MM.1S (cell line): Measurements from ENCODE around the gene TSPAN9.

ENCODE experiments used
- DNase-seq: peaks from one replicate; pipeline ENCODE4 v3.0.0-alpha.2; 2015
- H2AFZ ChIP-seq: fragments of 300-600 bp; sonication (generic); 2 replicates; pipeline ENCODE4 v1.6.0; 2016; ENCODE audit warnings: antibody characterized with exemption, low read length
- H3F3A ChIP-seq: fragments of 300-600 bp; sonication (generic); 2 replicates; pipeline ENCODE4 v1.6.1; 2016; ENCODE audit warnings: mild to moderate bottlenecking, antibody characterized with exemption, low read length, moderate library complexity, mixed read lengths; ENCODE audit not compliant: insufficient read depth
- H3K27ac ChIP-seq: fragments of 300-600 bp; sonication (generic); 2 replicates; pipeline ENCODE4 v1.5.1; 2016; ENCODE audit warnings: mild to moderate bottlenecking, low read length
- H3K27me3 ChIP-seq: fragments of 300-600 bp; sonication (generic); replicated peaks from 2 replicates; pipeline ENCODE4 v1.6.0; 2016; ENCODE audit warnings: low read length; ENCODE audit not compliant: insufficient read depth
- H3K36me3 ChIP-seq: fragments of 300-600 bp; sonication (generic); replicated peaks from 2 replicates; pipeline ENCODE4 v1.6.1; 2016; ENCODE audit warnings: mild to moderate bottlenecking, low read length, mixed read lengths; ENCODE audit not compliant: insufficient read depth
- H3K4me1 ChIP-seq: fragments of 300-600 bp; sonication (generic); 2 replicates; pipeline ENCODE4 v1.6.1; 2016; ENCODE audit warnings: low read length, mixed read lengths
- H3K4me2 ChIP-seq: fragments of 300-600 bp; sonication (generic); 2 replicates; pipeline ENCODE4 v1.6.0; 2016; ENCODE audit warnings: low read depth, low read length
- H3K4me3 ChIP-seq: fragments of 300-600 bp; sonication (generic); 2 replicates; pipeline ENCODE4 v1.5.1; 2016; ENCODE audit warnings: low read length, mixed read lengths
- H3K79me2 ChIP-seq: fragments of 300-600 bp; sonication (generic); 2 replicates; pipeline ENCODE4 v1.6.1; 2016; ENCODE audit warnings: mixed run types, low read length, mixed read lengths
- H3K9ac ChIP-seq: fragments of 300-600 bp; sonication (generic); 2 replicates; pipeline ENCODE4 v1.6.1; 2016; ENCODE audit warnings: low read length, mixed read lengths
- H3K9me2 ChIP-seq: fragments of 300-600 bp; sonication (generic); replicated peaks from 2 replicates; pipeline ENCODE4 v1.6.1; 2016; ENCODE audit warnings: mild to moderate bottlenecking, low read length, mixed read lengths; ENCODE audit not compliant: insufficient read depth
- H3K9me3 ChIP-seq: fragments of 300-600 bp; sonication (generic); replicated peaks from 2 replicates; pipeline ENCODE4 v1.6.1; 2016; ENCODE audit warnings: mild to moderate bottlenecking, low read length, mixed read lengths; ENCODE audit not compliant: insufficient read depth
- H4K20me1 ChIP-seq: fragments of 300-600 bp; sonication (generic); 2 replicates; pipeline ENCODE4 v1.6.1; 2016; ENCODE audit warnings: mild to moderate bottlenecking, low read length, moderate library complexity, mixed read lengths; ENCODE audit not compliant: insufficient read depth
- CTCF ChIP-seq: fragments of 300-600 bp; sonication (generic); IDR thresholded peaks from 2 replicates; pipeline ENCODE4 v1.5.1; 2016; ENCODE audit warnings: antibody characterized with exemption, low read length, mixed read lengths
- EZH2 ChIP-seq: fragments of 300-600 bp; sonication (generic); optimal IDR thresholded peaks from 2 replicates; pipeline ENCODE3; 2017; ENCODE audit warnings: low read depth, mild to moderate bottlenecking, antibody characterized with exemption, low read length, mixed read lengths
- EZH2phosphoT487 ChIP-seq: fragments of 300-600 bp; sonication (generic); IDR thresholded peaks from 2 replicates; pipeline ENCODE4 v1.6.1; 2018; ENCODE audit warnings: antibody characterized with exemption, low read length

The TSPAN9 gene

GRCh38 chr12:3243376-3244084 lies 166.4 kb downstream of the TSPAN9 start:
- Histone ChIP-seq H3K9me3 (no peaks in the 10 kb centered on the region), H4K20me1 (no peaks in the 10 kb centered on the region), H3K4me1 (no peaks in the 10 kb centered on the region), H3K9ac (no peak overlapping the region), H3K4me3 (no peak overlapping the region), H2AFZ (no peak overlapping the region), H3K79me2 (no peaks in the 10 kb centered on the region), H3K27ac (no peak overlapping the region), H3K27me3 (peaks cover 99% of the 10 kb centered on the region), H3K4me2 (no peak overlapping the region), H3K9me2 (no peaks in the 10 kb centered on the region), H3K36me3 (no peaks in the 10 kb centered on the region), H3F3A (no peaks in the 10 kb centered on the region)
- TF ChIP-seq EZH2phosphoT487 (no peak), CTCF (no peak), EZH2 (no peak)
- no peak for DNase-seq

- H2AFZ ChIP-seq: no peak overlapping the region
- H4K20me1 ChIP-seq: no peaks in the 10 kb centered on the region
- no peaks in the 10 kb centered on the region for H3K4me1 ChIP-seq
- no peaks in the 10 kb centered on the region for H3K36me3 ChIP-seq
- peaks cover 99% of the 10 kb centered on the region for H3K27me3 ChIP-seq
- no peak for DNase-seq
- H3F3A ChIP-seq: no peaks in the 10 kb centered on the region
- no peak overlapping the region for H3K9ac ChIP-seq
- H3K27ac ChIP-seq: no peak overlapping the region
- no peak overlapping the region for H3K4me2 ChIP-seq
- H3K9me2 ChIP-seq: no peaks in the 10 kb centered on the region
- no peak overlapping the region for H3K4me3 ChIP-seq
- no peaks in the 10 kb centered on the region for H3K9me3 ChIP-seq
- no peaks in the 10 kb centered on the region for H3K79me2 ChIP-seq
- TF ChIP-seq CTCF (no peak), EZH2 (no peak), EZH2phosphoT487 (no peak)
Measured at GRCh38 chr12:3244219-3244750, 167.1 kb downstream of the TSPAN9 start.

DNA sequence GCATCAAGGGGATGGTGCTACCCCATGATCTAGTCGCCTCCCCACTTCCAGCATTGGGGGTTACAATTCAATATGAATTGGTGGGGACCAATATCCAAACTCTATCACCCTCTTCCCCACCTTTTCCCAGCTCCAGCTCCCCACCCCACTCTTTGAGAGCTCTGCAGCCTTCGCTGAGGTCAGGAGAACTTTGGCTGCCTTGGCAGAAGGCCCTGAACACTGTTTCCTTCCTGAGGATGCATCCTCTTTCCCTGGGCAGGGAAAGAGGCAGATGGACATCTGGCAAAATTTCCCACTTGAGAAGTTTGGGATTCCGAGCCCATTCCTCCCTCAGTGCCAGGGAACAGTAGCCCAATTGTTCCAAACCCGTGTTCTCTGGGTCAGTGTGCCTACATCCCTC lies 169.1 kb downstream of the TSPAN9 start:
- Histone ChIP-seq H3K4me1 (no peaks in the 10 kb centered on the region), H3K4me3 (no peak overlapping the region), H3K27ac (no peak overlapping the region), H2AFZ (no peak overlapping the region), H3K9me2 (no peaks in the 10 kb centered on the region), H4K20me1 (no peaks in the 10 kb centered on the region), H3K4me2 (no peak overlapping the region), H3K9ac (no peak overlapping the region), H3K36me3 (no peaks in the 10 kb centered on the region), H3K79me2 (no peaks in the 10 kb centered on the region), H3K9me3 (no peaks in the 10 kb centered on the region), H3F3A (no peaks in the 10 kb centered on the region), H3K27me3 (peaks cover 100% of the 10 kb centered on the region)
- no peak for TF ChIP-seq EZH2
- TF ChIP-seq EZH2phosphoT487: no peak
- TF ChIP-seq CTCF: no peak
- no peak for DNase-seq
